T1000 (cell line): ENCODE data around the gene CFAP161.

Experiments
- DNase-seq: peaks from one replicate; lab custom pipeline; 2025; ENCODE audit warnings: mixed read lengths; lab: John Stamatoyannopoulos, UW

Gene CFAP161

DNA sequence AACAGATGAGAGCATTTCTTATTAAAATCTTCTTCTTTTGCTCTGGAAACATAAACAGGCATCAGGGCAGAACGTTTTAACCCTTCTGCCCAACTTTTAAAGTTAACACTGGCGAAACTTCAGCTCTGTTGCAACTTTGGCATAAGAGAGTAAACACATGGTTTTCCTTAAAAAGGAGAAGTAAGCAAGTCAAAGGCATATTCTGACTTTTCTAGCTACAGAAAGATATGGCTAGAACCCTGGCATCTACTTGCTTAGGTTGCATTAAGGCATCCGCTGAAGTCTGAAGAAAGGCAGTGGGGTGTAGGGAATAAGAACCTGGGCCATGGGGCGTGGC, 49.3 kb downstream of the CFAP161 start:
- DNase-seq = no peak

DNA sequence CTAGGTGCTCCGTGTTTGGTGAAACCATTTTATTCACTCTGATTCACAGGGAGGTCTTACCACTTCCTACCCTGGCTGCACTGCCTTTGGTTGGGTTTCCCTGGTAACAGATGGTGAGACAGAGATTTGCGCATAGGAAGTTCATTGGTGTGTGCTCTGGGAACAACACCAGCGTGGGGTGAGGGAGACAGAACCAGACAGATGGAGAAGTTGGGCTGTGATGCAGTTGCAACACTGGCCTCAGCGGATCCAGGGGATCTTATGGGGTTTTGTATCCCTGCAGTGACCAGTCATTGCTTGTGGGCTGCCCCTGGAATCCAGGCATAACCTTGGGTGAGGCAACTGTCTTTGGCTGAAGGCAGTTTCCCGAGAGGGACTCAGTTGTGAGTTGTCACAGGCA, 50.1 kb downstream of the CFAP161 start:
- DNase-seq = no peak

DNA sequence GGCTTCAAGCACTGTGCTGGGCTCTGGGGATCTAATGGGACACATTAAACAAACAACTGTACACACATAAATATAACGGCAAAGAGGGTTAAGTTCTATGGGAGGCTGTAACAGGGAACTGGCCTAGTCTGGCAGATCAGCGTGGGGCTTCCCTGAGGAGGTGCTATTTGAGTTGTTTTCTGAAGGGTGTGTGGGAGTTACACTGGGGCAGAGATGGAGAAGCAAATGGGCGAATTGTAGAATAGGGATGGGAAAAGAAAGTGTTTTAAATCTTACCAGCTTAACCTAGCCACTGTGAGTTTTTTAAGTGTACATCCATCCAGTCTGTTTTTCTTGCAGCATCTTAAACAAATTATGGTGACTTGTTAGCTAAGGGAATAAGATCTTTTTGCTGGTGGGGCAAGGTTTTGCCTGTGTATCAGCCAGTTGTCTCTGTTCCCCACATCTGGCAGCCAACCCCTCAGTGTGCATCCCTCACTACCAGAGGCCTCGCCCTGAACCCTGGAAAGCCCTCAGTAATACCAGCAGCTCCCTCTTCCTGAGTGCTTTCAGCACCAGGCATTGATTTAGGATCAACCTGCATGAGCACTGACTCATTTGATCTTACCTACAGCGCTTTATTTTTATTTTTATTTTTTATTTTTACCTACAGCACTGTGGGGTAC, 51.7 kb downstream of the CFAP161 start:
- DNase-seq = no peak

DNA sequence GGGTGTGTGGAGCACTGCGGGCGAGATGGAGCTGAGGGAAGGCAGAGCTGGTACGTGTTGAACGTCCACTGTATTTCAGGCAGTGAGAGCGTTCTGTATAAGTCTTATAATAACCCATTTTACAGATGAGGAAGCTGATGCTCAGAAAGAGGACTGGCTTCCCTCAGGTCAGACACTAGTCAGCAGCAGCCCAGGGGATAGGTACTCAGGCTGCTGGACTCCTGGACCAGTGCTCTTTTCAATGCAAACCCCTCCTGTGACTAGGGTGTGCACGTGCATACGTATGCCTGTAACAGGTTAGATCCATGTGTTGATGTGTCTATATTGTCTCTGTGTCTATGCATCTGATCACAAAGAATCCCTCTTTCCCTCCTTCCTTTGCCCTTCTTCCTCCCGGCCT, 54.3 kb downstream of the CFAP161 start:
- DNase-seq = no peak

DNA sequence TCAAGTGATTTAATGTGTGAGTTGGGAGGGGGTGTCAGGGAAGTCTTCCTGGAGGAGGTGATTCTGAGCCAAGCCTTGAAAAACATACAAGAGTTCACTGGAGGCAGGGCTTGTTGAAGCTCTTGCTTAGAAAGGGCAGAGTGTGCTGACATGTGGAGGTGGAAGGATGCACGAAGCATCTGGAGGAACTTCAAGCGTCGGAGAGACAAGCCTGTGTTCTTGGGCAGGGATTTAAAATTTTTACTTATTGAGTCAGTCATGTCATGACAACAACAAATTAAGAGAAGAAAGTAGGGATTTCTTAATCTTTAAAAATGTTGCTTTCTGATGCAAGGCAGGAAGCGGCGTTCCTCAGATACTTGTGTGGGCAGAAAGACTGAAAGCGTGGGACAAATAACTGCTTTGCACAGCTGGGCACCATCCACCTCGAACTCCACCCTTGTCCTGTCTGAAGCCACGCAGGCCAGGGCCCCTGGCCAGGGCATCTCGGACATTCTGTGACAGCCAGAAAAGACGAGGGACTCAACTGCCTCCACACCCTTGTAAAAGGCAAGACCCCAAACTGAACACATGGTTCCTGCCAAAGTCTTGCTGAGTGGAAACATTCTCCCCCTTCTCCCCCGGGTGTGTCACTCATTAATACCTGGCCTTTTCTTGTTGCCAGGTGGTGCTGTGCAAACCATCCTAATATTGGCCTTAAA, 55.7 kb downstream of the CFAP161 start:
- no peak for DNase-seq

DNA sequence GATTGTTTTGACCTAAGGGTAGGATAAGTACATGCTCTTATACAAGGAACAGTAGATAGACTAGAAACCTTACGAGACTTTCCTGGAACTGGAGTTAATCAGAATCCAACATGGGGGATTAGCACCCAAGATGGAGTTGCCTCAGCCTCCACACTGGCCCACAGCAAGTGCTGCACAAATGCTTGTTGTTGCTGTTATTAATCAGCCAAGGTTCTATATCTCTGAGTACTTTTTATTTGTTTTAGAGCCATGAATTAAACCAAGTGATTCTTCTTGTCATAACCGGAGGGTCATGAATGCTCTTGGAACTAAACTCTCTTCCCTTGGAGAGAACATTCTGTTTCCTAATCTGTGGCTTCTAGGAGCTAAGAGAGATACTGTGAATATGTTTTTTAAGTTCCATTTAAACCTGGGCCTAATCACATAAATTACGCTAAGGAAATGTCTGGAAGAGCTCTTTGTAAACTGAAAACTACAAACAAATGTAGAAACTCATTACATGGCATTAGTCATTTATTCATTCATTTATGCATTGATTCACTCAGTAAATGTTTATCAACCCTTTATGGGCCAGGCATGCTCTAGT, 56.9 kb downstream of the CFAP161 start:
- no peak for DNase-seq

DNA sequence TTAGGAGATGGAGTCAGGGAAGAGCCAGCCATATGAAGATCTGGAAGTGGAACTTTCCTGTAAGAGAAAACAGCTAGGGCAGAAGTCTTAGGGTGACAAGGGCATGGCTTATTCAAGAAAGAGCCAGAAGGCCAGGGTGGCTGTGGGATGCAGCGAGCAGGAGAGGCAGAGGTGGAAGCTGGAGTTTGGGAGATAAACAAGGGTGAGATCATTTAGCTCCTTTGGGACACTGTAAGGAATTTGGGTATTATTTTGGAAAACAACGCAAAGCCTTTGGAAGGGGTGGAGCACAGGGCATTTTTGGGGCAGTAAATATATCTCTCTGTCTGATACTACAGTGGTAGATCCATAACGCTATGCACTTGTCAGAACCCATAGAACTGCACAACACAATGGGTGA, 57.6 kb downstream of the CFAP161 start:
- no peak for DNase-seq

DNA sequence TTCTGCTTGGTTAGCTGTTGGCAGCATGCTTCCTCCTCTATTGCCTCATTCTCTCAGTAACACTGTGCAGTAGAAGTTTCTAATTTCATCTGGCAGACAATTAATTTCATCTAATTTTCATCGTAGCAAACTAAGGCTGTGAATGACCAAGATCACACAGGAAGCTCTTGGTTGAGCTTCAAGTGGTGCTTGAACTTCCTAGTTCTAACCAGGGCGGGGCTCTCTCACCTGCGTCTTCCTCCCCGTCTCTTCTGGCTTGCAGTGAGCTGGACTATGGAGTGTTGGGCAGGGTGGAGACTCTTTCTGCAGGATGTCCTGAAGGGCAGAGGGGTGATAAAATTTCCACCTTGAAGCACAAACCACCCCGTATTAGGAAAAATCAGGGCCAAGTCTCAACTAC, 60.7 kb downstream of the CFAP161 start:
- no peak for DNase-seq

DNA sequence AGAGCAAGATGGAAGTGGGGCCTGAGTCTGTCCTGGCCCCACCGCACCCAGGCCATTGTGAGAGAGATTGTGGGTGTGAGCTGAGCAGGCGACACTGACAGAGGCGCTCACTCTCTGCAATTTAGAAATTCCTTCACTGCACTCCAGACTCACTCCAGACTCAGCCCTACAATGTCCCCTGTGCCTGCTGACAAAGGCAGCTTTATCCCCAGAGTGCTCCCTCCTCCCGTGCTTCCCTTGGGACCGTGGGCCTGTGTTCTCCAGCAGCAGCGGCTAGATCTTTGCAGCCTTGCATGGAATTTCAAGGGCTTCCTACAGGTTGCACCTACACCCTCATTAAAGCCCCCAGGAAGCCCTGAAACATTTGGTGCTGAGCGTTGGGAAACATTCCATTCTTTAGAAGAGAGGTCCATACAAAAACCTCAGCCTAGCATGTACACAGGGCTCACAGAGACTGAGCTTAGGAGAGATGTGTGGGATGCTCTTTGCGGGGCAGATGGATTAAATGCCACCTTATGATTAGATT, 61.3 kb downstream of the CFAP161 start:
- no peak for DNase-seq

DNA sequence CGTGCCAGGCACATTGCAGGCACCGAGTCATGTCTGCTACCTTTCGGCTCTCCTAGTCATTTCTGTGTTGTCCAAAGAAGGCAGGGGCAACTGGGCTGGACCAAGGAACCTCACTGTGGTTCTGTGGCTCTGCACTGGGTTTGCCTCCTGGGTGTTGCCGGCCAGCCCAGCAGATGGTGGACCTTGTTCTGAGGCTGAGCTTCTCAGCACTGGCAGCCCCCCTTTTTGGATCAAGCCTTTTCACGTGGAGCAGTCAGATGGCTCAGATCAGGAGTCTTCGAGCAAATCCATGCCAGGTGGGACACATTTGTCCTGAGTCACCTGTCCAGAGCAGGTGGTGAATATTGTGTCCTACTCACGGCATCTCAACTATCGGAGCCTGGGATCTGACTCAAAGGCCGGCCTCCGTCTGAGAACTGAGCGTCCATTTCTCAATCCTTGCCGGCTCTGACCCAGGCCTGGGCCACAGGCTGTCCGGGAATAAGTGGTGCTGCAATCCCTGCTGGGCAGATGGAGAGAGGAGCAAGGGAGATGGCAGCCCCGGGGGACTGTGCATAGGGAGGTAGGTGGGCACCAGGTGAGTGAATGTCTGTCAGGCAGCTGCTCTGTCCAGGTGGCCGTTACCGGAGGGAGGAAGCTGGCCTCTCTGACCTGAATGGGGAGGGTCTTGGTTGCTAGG, 62.6 kb downstream of the CFAP161 start, which contains the start of gene IL16:
TSS of gene IL16 (plus strand) at position 304 of the 679 bp plus-strand sequence. CDS start 28,521 bp downstream, outside the sequence.
- no peak for DNase-seq

DNA sequence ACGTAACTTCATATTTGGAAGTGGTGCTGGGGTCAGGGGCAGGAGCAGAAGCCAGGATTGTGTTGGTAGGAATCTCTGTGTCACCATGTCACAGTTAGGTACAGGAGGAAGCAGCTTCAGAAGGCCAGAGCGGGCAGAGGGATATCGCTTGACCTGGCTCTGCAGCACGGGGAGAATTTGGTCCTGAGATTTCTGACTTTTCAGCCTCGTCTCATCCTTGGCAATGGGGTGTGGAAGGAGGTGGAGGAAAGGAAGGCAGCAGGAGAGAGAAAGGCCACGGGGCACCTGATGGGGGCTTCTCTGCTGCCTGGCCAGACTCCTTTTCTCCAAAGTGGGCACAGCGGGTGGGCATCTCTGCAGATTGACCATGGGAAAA, 63.2 kb downstream of the CFAP161 start:
- no peak for DNase-seq

DNA sequence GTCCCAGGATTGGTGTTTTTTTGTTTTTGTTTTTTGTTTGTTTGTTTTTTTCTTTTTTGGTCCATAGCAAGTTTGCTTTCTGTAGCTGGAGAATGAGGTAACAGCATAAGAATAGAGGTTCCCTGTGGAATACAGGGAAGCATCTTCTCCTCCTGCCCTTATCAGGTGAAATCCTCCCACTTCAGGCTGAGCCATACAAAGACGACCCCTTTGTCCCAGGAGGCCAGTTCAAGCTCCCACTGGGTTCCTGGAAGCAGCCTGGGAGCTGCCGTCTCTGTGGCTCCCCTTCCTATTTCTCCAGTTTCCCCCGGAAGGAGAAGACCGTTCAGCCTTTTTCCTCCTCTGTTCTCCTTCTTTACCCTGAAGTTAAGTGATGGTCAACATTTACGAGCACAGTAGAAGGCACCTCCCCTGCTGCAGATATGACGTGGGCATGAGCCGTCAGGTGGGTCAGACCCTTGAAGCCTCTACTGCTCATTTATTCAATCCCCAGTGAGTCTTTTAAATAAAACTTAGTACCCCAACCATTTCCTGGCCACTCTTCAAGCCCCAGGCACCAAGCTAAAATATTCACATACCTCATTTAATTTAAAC, 63.7 kb downstream of the CFAP161 start:
- DNase-seq = no peak
